Retinal pigment epithelial cell (primary cell): ENCODE data around the gene PRDM16.

Experiments
- DNase-seq: peaks from one replicate; pipeline ENCODE4 v3.0.0-alpha.2; 2010; ENCODE audit warnings: low read depth
- H3K4me3 ChIP-seq: 2 replicates; pipeline ENCODE4 v1.5.1; 2011; ENCODE audit warnings: mild to moderate bottlenecking, low read length, control low read depth, moderate library complexity
- TF ChIP-seq, protein P1 (sequence below): conservative IDR thresholded peaks from 2 replicates; pipeline ENCODE4 v1.5.1; 2011; ENCODE audit warnings: low read depth, low read length, control low read depth, inconsistent platforms

Gene PRDM16

DNA sequence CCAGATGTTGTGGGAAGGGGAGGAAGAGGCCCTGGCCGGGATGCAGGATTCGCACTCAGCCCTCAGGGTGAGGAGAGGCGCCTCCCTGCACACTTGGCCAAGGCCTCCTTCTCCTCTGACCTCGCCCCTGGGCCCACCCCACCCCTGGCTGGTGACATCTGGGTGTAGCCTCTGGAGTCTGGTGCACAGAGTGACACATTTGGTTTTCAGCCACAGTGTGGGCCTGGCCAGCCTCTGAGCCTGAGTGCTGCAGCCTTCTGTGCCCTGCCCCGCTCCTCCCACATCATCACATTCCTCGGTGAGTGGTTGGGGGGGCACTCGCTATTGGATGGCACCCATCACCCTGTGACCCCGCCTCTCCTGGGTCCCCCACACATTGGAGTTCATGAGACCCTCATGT, 45.8 kb downstream of the PRDM16 start:
- DNase-seq = no peak
- TF ChIP-seq, protein P1, sequence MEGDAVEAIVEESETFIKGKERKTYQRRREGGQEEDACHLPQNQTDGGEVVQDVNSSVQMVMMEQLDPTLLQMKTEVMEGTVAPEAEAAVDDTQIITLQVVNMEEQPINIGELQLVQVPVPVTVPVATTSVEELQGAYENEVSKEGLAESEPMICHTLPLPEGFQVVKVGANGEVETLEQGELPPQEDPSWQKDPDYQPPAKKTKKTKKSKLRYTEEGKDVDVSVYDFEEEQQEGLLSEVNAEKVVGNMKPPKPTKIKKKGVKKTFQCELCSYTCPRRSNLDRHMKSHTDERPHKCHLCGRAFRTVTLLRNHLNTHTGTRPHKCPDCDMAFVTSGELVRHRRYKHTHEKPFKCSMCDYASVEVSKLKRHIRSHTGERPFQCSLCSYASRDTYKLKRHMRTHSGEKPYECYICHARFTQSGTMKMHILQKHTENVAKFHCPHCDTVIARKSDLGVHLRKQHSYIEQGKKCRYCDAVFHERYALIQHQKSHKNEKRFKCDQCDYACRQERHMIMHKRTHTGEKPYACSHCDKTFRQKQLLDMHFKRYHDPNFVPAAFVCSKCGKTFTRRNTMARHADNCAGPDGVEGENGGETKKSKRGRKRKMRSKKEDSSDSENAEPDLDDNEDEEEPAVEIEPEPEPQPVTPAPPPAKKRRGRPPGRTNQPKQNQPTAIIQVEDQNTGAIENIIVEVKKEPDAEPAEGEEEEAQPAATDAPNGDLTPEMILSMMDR = no peak
- H3K4me3 ChIP-seq = no peak overlapping the region

DNA sequence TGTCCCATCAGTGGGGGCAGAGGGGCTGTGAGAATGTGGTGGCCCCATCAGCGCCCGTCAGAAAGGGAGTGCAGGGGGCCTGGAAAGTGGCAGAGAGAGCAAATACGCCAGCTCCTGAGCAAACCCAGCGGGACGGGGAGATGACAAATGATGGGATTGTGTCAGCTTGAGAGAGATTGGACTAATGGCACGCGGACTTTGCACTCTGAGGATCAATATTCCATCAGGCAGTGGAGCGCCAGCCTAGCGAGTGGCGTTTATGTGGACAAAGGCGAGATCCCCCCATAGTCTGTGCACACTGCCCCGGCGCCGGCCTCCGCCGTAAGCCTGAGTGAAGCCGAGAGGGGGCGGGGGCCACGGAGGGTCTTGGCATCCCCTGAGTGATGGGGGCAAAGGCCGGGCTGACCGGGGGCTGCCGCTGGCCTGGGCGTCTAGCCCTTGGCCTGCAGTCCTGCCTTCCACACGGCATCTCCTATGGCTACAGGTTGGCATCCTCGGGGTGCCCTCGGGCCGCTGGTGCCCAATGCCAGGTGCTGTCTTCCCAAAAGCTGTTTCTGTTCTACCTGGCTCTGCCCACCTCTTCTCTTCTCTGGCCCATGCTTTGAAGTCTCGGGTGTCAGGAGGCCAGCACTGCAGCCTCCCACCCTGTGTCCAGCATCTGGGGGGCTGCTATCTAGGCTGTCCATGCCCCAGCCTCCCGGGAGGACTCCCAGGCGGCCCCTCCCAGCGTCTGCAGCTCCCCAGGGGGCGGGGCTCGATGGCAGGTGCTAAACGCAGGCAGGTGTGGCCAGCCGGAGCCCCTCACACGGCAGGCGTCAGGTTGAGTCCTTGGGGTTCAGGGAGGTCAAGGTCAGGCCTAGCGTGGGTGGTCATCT, 46.5 kb downstream of the PRDM16 start:
- no peak overlapping the region for H3K4me3 ChIP-seq
- TF ChIP-seq, protein P1 = no peak
- DNase-seq = no peak

DNA sequence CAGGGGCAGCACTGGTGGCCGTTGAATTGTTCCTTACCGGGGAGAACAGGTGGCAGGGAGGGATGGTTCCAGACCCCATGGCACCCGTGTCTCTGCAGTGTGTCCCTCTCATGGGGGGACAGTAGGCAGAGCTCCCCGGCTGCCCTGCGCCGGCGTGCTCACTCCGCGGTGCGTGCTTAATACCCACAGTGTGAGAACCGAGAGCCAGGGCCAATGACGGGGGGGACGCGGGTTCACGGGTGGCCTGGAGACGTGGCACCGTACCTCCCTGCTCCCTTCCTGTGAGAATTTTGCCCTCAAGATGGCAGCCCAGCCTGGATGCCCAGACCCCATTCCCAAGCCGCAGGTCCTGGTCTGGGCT, 47.1 kb downstream of the PRDM16 start:
- TF ChIP-seq, protein P1 = no peak
- no peak for DNase-seq

DNA sequence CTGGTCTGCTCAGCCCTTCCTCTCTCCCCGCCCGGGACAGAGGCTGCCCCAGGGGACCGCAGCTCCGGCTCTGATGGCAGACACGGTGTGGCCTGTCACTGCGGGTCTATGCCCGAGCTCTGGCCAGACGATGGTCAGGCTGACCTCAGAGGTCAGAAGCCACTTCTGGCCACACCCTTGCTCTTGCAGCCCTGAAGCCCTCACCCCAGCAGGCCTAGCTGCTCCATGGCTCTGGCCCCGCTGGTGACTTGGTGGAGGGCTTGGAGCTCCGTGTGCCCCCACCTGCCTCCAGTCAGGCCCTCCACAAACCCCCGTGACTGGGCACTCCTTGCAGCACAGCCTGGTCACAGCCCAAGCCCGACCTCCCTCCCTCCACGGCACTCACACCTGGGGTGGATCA, 47.6 kb downstream of the PRDM16 start:
- no peak overlapping the region for H3K4me3 ChIP-seq
- no peak for DNase-seq
- TF ChIP-seq, protein P1 = no peak

More for the DNA sequence above, 47.1 kb downstream of the PRDM16 start:
- no peak overlapping the region for H3K4me3 ChIP-seq

DNA sequence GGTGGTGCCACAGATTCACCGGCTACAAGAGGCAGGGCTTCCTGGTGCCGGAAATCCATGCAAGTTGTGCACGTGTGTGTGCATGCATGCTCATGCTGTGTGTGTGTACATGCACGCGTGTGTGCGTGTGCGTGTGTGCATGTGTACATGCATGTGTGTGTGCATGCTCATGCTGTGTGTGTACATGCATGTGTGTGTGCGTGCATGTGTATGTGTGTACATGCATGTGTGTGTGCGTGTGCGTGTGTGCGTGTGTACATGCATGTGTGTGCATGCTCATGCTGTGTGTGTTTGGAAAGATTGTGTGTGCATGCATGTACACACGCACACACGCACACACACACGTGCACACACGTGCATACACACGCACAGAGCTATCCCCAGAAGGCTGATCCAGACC, 48.9 kb downstream of the PRDM16 start:
- no peak overlapping the region for H3K4me3 ChIP-seq
- TF ChIP-seq, protein P1 = no peak
- DNase-seq = no peak

DNA sequence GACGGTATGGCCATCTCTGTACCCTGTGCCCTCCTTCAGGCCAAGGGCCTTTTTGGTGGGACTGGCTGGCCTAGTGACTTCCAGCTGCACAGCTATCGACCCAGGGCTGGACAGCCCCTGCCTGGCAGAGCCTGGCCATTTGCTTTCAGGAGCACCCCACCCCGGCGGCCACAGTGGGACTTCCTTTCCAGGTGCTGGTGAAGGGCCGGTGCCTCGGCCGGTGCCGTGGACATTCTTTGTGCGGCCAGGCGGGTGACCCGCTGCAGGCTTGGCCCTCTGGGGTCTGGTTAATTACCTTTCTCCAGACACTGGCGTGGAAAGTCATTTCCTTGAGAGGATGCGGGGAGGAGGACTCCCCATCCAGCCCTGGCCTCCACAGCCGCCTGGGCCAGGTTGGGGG, 50.1 kb downstream of the PRDM16 start:
- DNase-seq = no peak
- TF ChIP-seq, protein P1 = no peak
- no peak overlapping the region for H3K4me3 ChIP-seq

DNA sequence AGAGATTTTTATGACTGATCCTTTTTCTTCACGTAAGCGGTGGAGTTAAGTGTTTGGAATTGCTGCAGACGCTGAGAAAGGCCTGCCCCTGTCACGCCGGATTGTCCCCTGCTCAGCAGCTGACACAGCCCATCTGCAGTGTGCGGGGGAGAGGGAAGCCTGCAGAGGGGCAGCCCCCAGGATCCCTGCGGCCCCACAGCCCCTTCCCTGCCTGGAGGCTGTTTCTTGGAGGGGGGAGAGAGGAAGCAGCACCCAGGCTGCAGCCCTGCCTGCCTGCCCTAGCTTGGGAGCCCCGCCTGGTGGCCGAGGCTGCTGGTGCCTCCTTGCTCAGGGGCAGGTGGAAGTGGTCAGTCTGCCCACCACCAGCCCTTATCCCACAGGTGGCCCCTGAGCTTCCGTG, 50.7 kb downstream of the PRDM16 start:
- no peak for DNase-seq
- TF ChIP-seq, protein P1 = peak; percentile 69
- H3K4me3 ChIP-seq = no peak overlapping the region
